H1 (cell line): Measurements from ENCODE around the gene CHRNA3. TPM values are rescaled to one million over a fixed set of nuclear protein-coding genes. Genes with fewer than 3 reads are reported as not detected.

Experiments
- BACH1 ChIP-seq: IDR thresholded peaks from 2 replicates; pipeline ENCODE4 v1.6.1; 2012; ENCODE audit warnings: low read length, improper control_type of control experiment
- CHD7 ChIP-seq: fragments of 300-600 bp; sonication (generic); IDR thresholded peaks from 2 replicates; pipeline ENCODE4 v1.7.1; 2012; ENCODE audit warnings: low read length, moderate library complexity, mild to moderate bottlenecking, inconsistent platforms; ENCODE audit not compliant: insufficient replicate concordance
- KDM4A ChIP-seq: IDR thresholded peaks from one replicate; pipeline ENCODE4 v1.7.1; 2012; ENCODE audit warnings: low read depth, mild to moderate bottlenecking, moderate library complexity, low read length, inconsistent platforms; ENCODE audit not compliant: severe bottlenecking
- KDM5A ChIP-seq: fragments of 200-600 bp; IDR thresholded peaks from 2 replicates; pipeline ENCODE4 v1.7.1; 2012; ENCODE audit warnings: mild to moderate bottlenecking, low read length, inconsistent platforms, mixed read lengths
- SIX5 ChIP-seq: IDR thresholded peaks from 2 replicates; pipeline ENCODE4 v1.6.1; 2011; ENCODE audit warnings: mild to moderate bottlenecking, low read depth, low read length
- TEAD4 ChIP-seq: IDR thresholded peaks from 2 replicates; pipeline ENCODE4 v1.6.1; 2012; ENCODE audit warnings: low read depth, low read length, inconsistent platforms, mixed read lengths
- polyA plus RNA-seq, 7 experiments: library from polyadenylated mRNA; depleted of rRNA in 3 of 7; stranded (reverse) in 5 of 7; unstranded in 2 of 7; fragments of >200 nt in 5 of 7; fragments of 200-250 nt in 2 of 7; gene quantifications; 1 replicate in 5 of 7; 2 replicates in 1 of 7; 4 replicates in 1 of 7; pipeline versions ENCODE4 v1.2.1 to v1.2.3, GENCODE V29; 2011 to 2013; ENCODE audit warnings: missing spikeins in 2 of 7, mixed read lengths in 2 of 7
- total RNA-seq: library from RNA; stranded (reverse); fragmentation: NEBNext Ultra II Directional; extraction: Animal tissue kit (Norgen Biotek cat#: 25700); gene quantifications from 2 replicates; pipeline ENCODE4 v1.2.1, GENCODE V29; 2021

CHRNA3 gene
- total and polyA plus RNA-seq, 2 of the 8 experiments (the other 6 are each of a cell fraction or from before 2014, with no cell fraction given) = 2.1 to 4.7 TPM

GRCh38 chr15:78667578-78668236 is 46.9 kb upstream of the CHRNA3 start (continued):
- TF ChIP-seq CHD7 = no peak
- no peak for TF ChIP-seq BACH1
- TF ChIP-seq KDM5A = no peak
- no peak for TF ChIP-seq KDM4A
- TF ChIP-seq SIX5 = no peak
- TF ChIP-seq TEAD4 = no peak
